Sigmoid colon (tissue), 7 donors: ENCODE measurements around the gene DPY19L2. TPM values are rescaled to one million over a fixed set of nuclear protein-coding genes. Genes with fewer than 3 reads are reported as not detected.
"Not testable (repeated sequence)": the region's sequence is repeated elsewhere in the genome, so short reads cannot be mapped to it uniquely, and the experiment has no call there.

ENCODE experiments used
- DNase-seq: peaks from one replicate; pipeline ENCODE4 v3.0.0-alpha.2; 2019
- H3K27ac ChIP-seq, 4 donors: fragments of 200-600 bp; sonication (generic); one replicate each; pipeline ENCODE4 v1.5.1; 2016 to 2019; ENCODE audit warnings: mild to moderate bottlenecking in 1 of 4
- H3K27me3 ChIP-seq, 3 donors: fragments of 200-600 bp; sonication (generic); one replicate each; pipeline ENCODE4 v1.5.1; 2019; ENCODE audit warnings: mild to moderate bottlenecking in 1 of 3
- H3K36me3 ChIP-seq, 4 donors: fragments of 200-600 bp; sonication (generic); one replicate each; pipeline ENCODE4 v1.5.1; 2016 to 2019
- H3K4me1 ChIP-seq, 4 donors: fragments of 200-600 bp; sonication (generic); one replicate each; pipeline ENCODE4 v1.5.1; 2017 to 2019
- H3K4me3 ChIP-seq, 4 donors: fragments of 200-600 bp; sonication (generic); one replicate each; pipeline ENCODE4 v1.5.1; 2017 to 2019; ENCODE audit warnings: mild to moderate bottlenecking in 2 of 4, moderate library complexity in 1 of 4
- H3K9me3 ChIP-seq, 4 donors: fragments of 200-600 bp in 3 of 4; sonication (generic) in 3 of 4; one replicate each; pipeline versions ENCODE4 v1.5.1 to v1.6.1; 2013 to 2019
- EP300 ChIP-seq, 4 donors: sonication (generic); formaldehyde crosslinking; IDR thresholded peaks; one replicate each; pipeline ENCODE4 v1.6.1; 2017; ENCODE audit warnings: antibody characterized with exemption in 4 of 4
- POLR2A ChIP-seq, 2 donors: fragments of 450-650 bp; IDR thresholded peaks; one replicate each; pipeline ENCODE4 v1.6.1; 2016; ENCODE audit warnings: antibody characterized with exemption in 2 of 2, mild to moderate bottlenecking in 2 of 2, moderate library complexity in 2 of 2
- POLR2AphosphoS5 ChIP-seq, 4 donors: sonication (generic); formaldehyde crosslinking; IDR thresholded peaks; one replicate each; pipeline ENCODE4 v1.6.1; 2017; ENCODE audit warnings: antibody characterized with exemption in 4 of 4
- WGBS, 2 donors: extraction: QIAGEN DNeasy Blood & Tissue Kit; methylation state at CpG; one replicate each; pipeline ENCODE4 v1.1.7; 2013; 5-methylcytosine and 5-hydroxymethylcytosine counted together
- intact Hi-C: fragments of 100-400 bp; cut with DNase I; formaldehyde crosslinking; loops from one replicate; pipeline ENCODE4 v1.15.1; 2023
- polyA plus RNA-seq, 3 donors: library from polyadenylated mRNA; stranded (reverse); fragments of 200-250 nt; gene quantifications; one replicate each; pipeline ENCODE4 v1.2.3, GENCODE V29; 2013
- total RNA-seq, 4 donors: library from RNA; depleted of rRNA; stranded (reverse); fragments of >200 nt; gene quantifications; one replicate each; pipeline ENCODE4 v1.1.0, GENCODE V29; 2016
- TF ChIP-seq, protein P1 (sequence below), 4 experiments: fragments of 450-650 bp in 3 of 4; fragments of 200-600 bp in 1 of 4; IDR thresholded peaks; one replicate each; pipeline ENCODE4 v1.5.1; 2016 to 2019; ENCODE audit warnings: antibody characterized with exemption in 4 of 4, mild to moderate bottlenecking in 3 of 4, moderate library complexity in 2 of 4
- donor health status: healthy with polysubstance abuse.
- donor health status: Bipolar disorder and iron deficiency.
- donor health status: healthy.

The DPY19L2 gene
- total and polyA plus RNA-seq, 7 donors: 1.3 to 28.8 (median 13.5) TPM; not detected in 2

DNA sequence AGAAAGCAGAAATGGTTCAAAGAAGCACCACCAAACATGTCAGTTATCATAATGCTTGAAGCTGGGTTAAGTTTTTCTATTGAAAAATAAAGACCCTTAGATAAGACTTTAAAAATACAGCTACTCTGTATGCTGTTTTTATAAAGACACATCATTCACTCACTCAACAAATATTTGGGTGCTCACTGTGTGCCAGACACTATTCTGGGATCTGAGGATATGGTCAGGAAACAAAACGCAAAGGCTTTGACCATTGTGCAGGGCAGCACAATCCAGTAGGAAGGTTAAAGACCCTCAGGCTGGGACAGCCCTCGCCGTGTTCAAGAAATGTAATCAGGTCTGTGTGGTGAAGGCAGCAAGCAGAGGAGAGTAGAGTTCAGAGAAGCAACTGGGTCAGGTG is 38.0 kb upstream of the DPY19L2 start:
- no peaks in the 10 kb centered on the region for H3K4me1 ChIP-seq
- no peaks in the 10 kb centered on the region for H3K9me3 ChIP-seq
- no peak overlapping the region for H3K4me3 ChIP-seq
- intact Hi-C loops: no loop called here
- no peaks in the 10 kb centered on the region for H3K36me3 ChIP-seq
- 92 to 93% methylated on average over 3 of the region's 3 CpGs for WGBS, 2 donors
- TF ChIP-seq, protein P1, sequence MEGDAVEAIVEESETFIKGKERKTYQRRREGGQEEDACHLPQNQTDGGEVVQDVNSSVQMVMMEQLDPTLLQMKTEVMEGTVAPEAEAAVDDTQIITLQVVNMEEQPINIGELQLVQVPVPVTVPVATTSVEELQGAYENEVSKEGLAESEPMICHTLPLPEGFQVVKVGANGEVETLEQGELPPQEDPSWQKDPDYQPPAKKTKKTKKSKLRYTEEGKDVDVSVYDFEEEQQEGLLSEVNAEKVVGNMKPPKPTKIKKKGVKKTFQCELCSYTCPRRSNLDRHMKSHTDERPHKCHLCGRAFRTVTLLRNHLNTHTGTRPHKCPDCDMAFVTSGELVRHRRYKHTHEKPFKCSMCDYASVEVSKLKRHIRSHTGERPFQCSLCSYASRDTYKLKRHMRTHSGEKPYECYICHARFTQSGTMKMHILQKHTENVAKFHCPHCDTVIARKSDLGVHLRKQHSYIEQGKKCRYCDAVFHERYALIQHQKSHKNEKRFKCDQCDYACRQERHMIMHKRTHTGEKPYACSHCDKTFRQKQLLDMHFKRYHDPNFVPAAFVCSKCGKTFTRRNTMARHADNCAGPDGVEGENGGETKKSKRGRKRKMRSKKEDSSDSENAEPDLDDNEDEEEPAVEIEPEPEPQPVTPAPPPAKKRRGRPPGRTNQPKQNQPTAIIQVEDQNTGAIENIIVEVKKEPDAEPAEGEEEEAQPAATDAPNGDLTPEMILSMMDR (IDR thresholded peaks at IDR 0.05): no peak
- TF ChIP-seq POLR2AphosphoS5 (IDR thresholded peaks at IDR 0.05) (no peak), EP300 (IDR thresholded peaks at IDR 0.05) (no peak), POLR2A (IDR thresholded peaks at IDR 0.05) (no peak)
- no peaks in the 10 kb centered on the region for H3K27me3 ChIP-seq
- no peak overlapping the region for H3K27ac ChIP-seq
- no peak for DNase-seq

DNA sequence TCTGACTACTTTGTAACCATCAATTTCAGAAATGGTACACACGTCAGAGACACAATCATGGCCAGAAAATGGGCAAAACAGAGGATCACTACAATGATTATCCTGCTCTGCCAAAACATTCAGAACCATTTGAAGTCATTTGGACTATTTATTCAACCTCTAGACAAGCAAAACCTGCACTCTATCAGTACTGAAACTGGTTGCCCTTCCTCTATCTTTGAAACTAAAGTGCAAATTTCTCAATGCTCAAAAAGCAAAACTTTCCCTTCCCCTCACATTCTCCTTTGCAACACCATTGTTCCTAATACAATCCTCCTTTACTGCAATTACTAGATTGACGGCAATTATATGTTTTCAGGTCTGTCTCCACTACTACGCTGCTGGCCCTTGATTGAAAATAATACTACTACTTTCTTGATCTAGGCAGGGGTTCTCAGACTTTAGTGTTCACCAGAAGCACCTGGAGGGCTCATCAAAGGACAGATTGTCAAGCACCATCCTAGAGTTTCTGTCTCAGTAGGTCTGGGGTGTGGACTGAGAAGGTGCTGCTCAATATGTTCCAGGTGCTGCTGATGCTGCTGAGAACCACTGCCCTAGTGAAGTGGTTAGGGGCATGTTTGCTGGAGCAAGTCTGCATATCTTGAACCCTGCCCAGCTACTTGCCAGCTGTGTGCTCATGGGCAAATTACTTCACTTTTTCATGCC is 31.5 kb upstream of the DPY19L2 start:
- H3K4me1 ChIP-seq, H3K27me3 ChIP-seq, H3K4me3 ChIP-seq, H3K27ac ChIP-seq, intact Hi-C loops, DNase-seq, H3K9me3 ChIP-seq, H3K36me3 ChIP-seq: not testable (repeated sequence)
- WGBS, 2 donors: 85 to 87% methylated on average over 3 of the region's 3 CpGs

DNA sequence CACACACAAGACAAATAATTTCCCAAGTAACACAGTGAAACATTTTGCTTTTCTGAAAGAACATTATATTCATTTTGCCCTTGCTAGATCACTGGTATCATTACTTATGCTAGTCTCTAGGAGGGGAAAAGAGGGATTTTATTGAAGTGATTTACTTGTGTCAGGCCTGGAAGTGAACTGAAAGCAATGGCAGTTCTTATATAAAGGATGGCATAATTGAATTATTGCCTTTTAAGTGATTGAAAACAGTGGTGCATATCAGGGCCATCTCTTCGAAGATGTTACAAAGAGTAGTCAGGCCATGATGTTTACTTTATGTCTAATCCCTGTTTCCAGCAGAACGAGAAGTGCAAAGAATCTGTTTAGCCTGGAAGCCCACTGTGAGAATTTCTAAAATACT is 30.7 kb upstream of the DPY19L2 start:
- H3K4me1 ChIP-seq, H3K27me3 ChIP-seq, H3K9me3 ChIP-seq, DNase-seq, H3K4me3 ChIP-seq, intact Hi-C loops, H3K36me3 ChIP-seq, H3K27ac ChIP-seq: not testable (repeated sequence)
- 52 to 73% methylated on average over 1 of the region's 2 CpGs for WGBS, 2 donors

DNA sequence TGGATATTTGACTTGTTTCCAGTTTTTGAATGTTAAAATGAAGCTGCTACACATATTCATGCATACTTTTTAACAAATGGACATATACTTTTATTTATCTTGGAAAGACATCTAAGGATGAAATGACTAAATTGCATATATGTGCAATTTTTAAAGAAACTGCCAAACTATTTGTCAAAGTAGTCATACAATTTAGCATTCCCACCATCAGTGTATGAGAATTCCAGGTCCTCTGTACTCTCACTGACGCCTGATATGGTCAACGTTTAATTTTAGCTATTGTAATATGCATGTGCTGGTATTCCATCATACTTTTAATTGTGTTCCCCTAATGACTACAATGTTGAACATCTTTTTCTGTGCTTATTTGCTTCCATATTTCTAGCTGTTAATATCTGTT is 22.5 kb upstream of the DPY19L2 start:
- H3K27ac ChIP-seq, intact Hi-C loops, H3K27me3 ChIP-seq, H3K9me3 ChIP-seq, H3K4me1 ChIP-seq, H3K4me3 ChIP-seq, DNase-seq, H3K36me3 ChIP-seq: not testable (repeated sequence)
- WGBS, 2 donors: 84 to 91% methylated on average over 2 of the region's 2 CpGs

DNA sequence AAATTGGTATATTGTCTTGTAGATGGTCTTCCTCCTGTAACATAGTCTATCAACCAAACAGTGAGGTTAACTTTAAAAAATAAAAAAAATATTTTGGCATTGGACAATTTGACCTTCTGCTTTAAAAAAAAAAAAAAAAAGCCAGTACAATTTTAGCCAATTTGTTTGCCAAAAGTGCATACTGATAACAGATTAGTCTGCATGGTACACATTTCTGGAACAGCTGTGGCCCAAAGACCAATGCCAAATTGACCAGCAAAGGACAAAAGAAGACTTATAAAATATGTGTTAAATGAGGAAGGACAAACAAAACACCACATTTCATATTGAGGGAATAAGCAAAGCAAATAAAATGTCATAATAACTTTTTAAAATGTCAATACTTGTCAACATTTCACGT is 20.8 kb upstream of the DPY19L2 start:
- not testable (repeated sequence) for H3K36me3 ChIP-seq, DNase-seq, H3K4me3 ChIP-seq

DNA sequence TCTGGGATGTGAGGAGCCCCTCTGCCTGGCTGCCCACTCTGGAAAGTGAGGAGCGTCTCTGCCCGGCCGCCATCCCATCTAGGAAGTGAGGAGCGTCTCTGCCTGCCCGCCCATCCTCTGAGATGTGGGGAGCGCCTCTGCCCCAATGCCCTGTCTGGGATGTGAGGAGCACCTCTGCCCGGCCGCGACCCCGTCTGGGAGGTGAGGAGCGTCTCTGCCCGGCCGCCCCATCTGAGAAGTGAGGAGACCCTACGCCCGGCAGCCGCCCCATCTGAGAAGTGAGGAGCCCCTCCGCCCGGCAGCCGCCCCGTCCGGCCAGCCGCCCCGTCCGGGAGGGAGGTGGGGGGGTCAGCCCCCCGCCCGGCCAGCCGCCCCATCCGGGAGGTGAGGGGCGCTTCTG is 18.3 kb upstream of the DPY19L2 start:
- H3K4me1 ChIP-seq, H3K4me3 ChIP-seq, intact Hi-C loops, H3K27me3 ChIP-seq, H3K27ac ChIP-seq, H3K9me3 ChIP-seq, H3K36me3 ChIP-seq, DNase-seq: not testable (repeated sequence)
- 97% methylated on average over 27 to 29 of the region's 29 CpGs for WGBS, 2 donors

More for the DNA sequence above, 20.8 kb upstream of the DPY19L2 start:
- H3K4me1 ChIP-seq, H3K27me3 ChIP-seq, H3K9me3 ChIP-seq, H3K27ac ChIP-seq, intact Hi-C loops: not testable (repeated sequence)
- WGBS, 2 donors: 35 to 69% methylated on average over 1 of the region's 1 CpG

DNA sequence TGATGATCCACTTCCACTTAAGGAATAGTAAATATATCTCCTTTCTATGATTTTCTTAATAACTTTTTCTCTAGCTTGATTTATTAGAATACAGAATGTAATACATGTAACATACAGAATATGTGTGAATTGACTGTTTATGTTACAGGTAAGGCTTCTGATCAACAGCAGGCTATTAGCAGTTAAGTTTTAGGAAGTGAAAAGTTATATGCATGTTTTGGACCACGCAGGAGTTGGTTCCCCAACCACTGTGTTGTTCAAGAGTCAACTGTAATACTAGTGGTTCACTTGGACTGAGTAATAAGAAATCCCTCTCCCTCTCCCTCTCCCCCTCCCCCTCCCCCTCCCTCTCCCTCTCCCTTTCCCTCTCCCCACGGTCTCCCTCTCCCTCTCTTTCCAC is 17.5 kb upstream of the DPY19L2 start:
- WGBS, 2 donors: 77 to 89% methylated on average over 2 of the region's 2 CpGs
- H3K27me3 ChIP-seq, intact Hi-C loops, H3K4me3 ChIP-seq, H3K36me3 ChIP-seq, DNase-seq, H3K9me3 ChIP-seq, H3K4me1 ChIP-seq, H3K27ac ChIP-seq: not testable (repeated sequence)

DNA sequence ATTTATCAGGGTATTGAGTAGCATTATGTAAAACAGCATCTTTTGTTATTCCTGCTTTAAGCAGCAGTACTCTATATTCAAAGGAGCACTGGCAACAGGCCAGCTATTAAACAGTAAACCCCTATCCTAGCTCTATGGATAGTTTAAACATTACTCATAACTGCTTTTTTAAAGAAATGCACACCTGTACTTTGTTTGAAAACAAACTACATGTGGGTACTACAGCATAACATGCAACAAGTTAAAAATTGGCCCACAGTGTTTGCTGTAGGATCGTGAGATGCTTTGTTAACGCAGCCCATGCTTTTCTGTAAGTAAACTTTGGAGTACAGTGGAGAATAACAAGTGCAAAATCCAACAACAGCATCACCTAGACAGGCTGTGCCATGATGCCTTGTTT is 14.3 kb upstream of the DPY19L2 start:
- H3K36me3 ChIP-seq, H3K27me3 ChIP-seq, H3K4me3 ChIP-seq, DNase-seq, H3K27ac ChIP-seq, H3K9me3 ChIP-seq, intact Hi-C loops, H3K4me1 ChIP-seq: not testable (repeated sequence)
- 23 to 77% methylated on average over 2 of the region's 2 CpGs for WGBS, 2 donors

DNA sequence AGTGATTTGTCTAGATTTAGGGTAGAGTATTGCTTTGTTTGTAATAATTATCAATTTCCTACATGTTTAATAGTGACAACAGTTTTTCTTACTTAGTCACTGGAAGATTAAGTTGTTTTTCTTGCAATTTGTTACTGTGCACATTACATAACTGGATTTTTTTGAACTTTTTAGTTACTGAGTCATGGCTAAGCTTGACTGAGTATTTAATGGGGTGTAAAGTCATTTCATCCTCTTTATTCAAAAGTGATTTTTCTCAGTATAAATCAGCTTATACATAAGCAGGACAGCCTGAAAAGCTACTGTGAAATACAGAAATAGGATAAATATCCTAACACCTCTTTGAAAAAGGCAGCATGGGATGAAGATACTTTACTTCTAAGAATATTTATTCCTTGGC is 12.5 kb upstream of the DPY19L2 start:
- intact Hi-C loops: not testable (repeated sequence)

More for the DNA sequence above, 12.5 kb upstream of the DPY19L2 start:
- H3K27me3 ChIP-seq, H3K9me3 ChIP-seq, H3K27ac ChIP-seq, H3K4me1 ChIP-seq, H3K36me3 ChIP-seq, DNase-seq, H3K4me3 ChIP-seq: not testable (repeated sequence)
